Fibroblast of the aortic adventitia (primary cell): ENCODE measurements around the gene MAGI2. TPM values are rescaled to one million over a fixed set of nuclear protein-coding genes. Genes with fewer than 3 reads are reported as not detected.

Experiments
- DNase-seq: peaks from one replicate; pipeline ENCODE4 v3.0.0-alpha.2; 2010; ENCODE audit warnings: low read depth
- H3K4me3 ChIP-seq: 2 replicates; pipeline ENCODE4 v1.5.1; 2011; ENCODE audit warnings: low read depth, mild to moderate bottlenecking, control low read depth, low read length, moderate library complexity
- CTCF ChIP-seq: IDR thresholded peaks from 2 replicates; pipeline ENCODE4 v1.5.1; 2011; ENCODE audit warnings: mild to moderate bottlenecking, low read length, control low read depth, inconsistent platforms; ENCODE audit not compliant: insufficient read depth
- total RNA-seq: library from RNA; depleted of rRNA; stranded (reverse); fragments of >200 nt; gene quantifications from 2 replicates; pipeline ENCODE4 v1.2.3, GENCODE V29; 2012; ENCODE audit warnings: low replicate concordance

The MAGI2 gene
- total RNA-seq, 1 donor, result 25.5 TPM

- no peak for DNase-seq
- TF ChIP-seq CTCF, result no peak
- no peak overlapping the region for H3K4me3 ChIP-seq
These were observed 733.4 kb downstream of the MAGI2 start for GRCh38 chr7:78720066-78720465.

- H3K4me3 ChIP-seq, result no peak overlapping the region
- DNase-seq, result no peak
- TF ChIP-seq CTCF, result no peak
These were observed 735.3 kb downstream of the MAGI2 start for GRCh38 chr7:78718212-78718611.

- DNase-seq, result no peak
- no peak overlapping the region for H3K4me3 ChIP-seq
- TF ChIP-seq CTCF, result no peak
These were observed 736.6 kb downstream of the MAGI2 start for GRCh38 chr7:78716876-78717275.

- DNase-seq, result no peak
- TF ChIP-seq CTCF, result no peak
These were observed 739.1 kb downstream of the MAGI2 start for GRCh38 chr7:78714356-78714755.

GRCh38 chr7:78712111-78712510 lies 741.4 kb downstream of the MAGI2 start:
- no peak for DNase-seq
- H3K4me3 ChIP-seq, result no peak overlapping the region
- TF ChIP-seq CTCF, result no peak

More at GRCh38 chr7:78714356-78714755, 739.1 kb downstream of the MAGI2 start:
- H3K4me3 ChIP-seq, result no peak overlapping the region

GRCh38 chr7:78709658-78710057 lies 743.8 kb downstream of the MAGI2 start:
- DNase-seq, result no peak
- TF ChIP-seq CTCF, result no peak
- H3K4me3 ChIP-seq, result no peak overlapping the region

- no peak for TF ChIP-seq CTCF
- no peak overlapping the region for H3K4me3 ChIP-seq
- DNase-seq, result no peak
These were observed 749.0 kb downstream of the MAGI2 start for GRCh38 chr7:78704504-78704903.
